ENCODE measurements around the gene SBF2. TPM values are rescaled to one million over a fixed set of nuclear protein-coding genes. Genes with fewer than 3 reads are reported as not detected.

SBF2 gene
- 18.3 TPM for total RNA-seq
- long read RNA-seq, partial matches to known transcripts = 1 of 3 reads
- long read RNA-seq, other reads (novel, unspliced or antisense) = 2 of 3 reads

- DNase-seq (peak; percentile 94), ATAC-seq (ENCODE audit: poor library complexity) (peak; percentile 94)
- intact Hi-C loops (cut with DNase I) = no loop called here
Measured at GRCh38 chr11:10293423-10294289, at the start of gene SBF2. SBF2 (minus strand) TSS chr11:10294219; CDS start chr11:10294069, 150 bp downstream.

- no peak for ATAC-seq (ENCODE audit: poor library complexity)
- DNase-seq = no peak
- intact Hi-C loops (cut with DNase I) = no loop called here
Measured at GRCh38 chr11:10338287-10338686, 44.3 kb upstream of the SBF2 start.

GRCh38 chr11:10333490-10333889 is 39.5 kb upstream of the SBF2 start:
- no peak for ATAC-seq (ENCODE audit: poor library complexity)
- DNase-seq = no peak
- intact Hi-C loops (cut with DNase I) = no loop called here

- ATAC-seq (ENCODE audit: poor library complexity) (no peak), DNase-seq (no peak)
- intact Hi-C loops (cut with DNase I) = no loop called here
Measured at GRCh38 chr11:10331548-10332289, 37.7 kb upstream of the SBF2 start.

GRCh38 chr11:10329935-10330334 is 35.9 kb upstream of the SBF2 start:
- intact Hi-C loops (cut with DNase I) = no loop called here
- DNase-seq (no peak), ATAC-seq (ENCODE audit: poor library complexity) (no peak)

GRCh38 chr11:10329356-10329755 is 35.3 kb upstream of the SBF2 start:
- intact Hi-C loops (cut with DNase I) = no loop called here
- ATAC-seq (ENCODE audit: poor library complexity) (no peak), DNase-seq (no peak)

- DNase-seq (no peak), ATAC-seq (ENCODE audit: poor library complexity) (peak; percentile 54)
- intact Hi-C loops (cut with DNase I) = no loop called here
Measured at GRCh38 chr11:10328314-10329098, 34.5 kb upstream of the SBF2 start.

- intact Hi-C loops (cut with DNase I) = loop anchor here (2.0 kb wide), 1 partner anchor 38 kb away; no protein-coding TSS in a partner anchor
- DNase-seq (no peak), ATAC-seq (ENCODE audit: poor library complexity) (peak; percentile 75)
Measured at GRCh38 chr11:10327254-10327653, 33.2 kb upstream of the SBF2 start.

GRCh38 chr11:10326012-10326964 is 32.3 kb upstream of the SBF2 start:
- ATAC-seq (ENCODE audit: poor library complexity) (peak; percentile 26), DNase-seq (peak; percentile 55)
- intact Hi-C loops (cut with DNase I) = loop anchor here (2.0 kb wide), 1 partner anchor 39 kb away; no protein-coding TSS in a partner anchor

GRCh38 chr11:10325277-10326011 is 31.4 kb upstream of the SBF2 start:
- no peak for ATAC-seq (ENCODE audit: poor library complexity)

GRCh38 chr11:10324474-10324873 is 30.5 kb upstream of the SBF2 start:
- ATAC-seq (ENCODE audit: poor library complexity) (no peak), DNase-seq (no peak)
- intact Hi-C loops (cut with DNase I) = loop anchor here (5.0 kb wide), 2 partner anchors 462 to 567 kb away; no protein-coding TSS in a partner anchor

More at GRCh38 chr11:10325277-10326011, 31.4 kb upstream of the SBF2 start:
- DNase-seq = no peak
- intact Hi-C loops (cut with DNase I) = loop anchor here (2.0 kb wide), 1 partner anchor 39 kb away; no protein-coding TSS in a partner anchor

- ATAC-seq (ENCODE audit: poor library complexity) = no peak
- intact Hi-C loops (cut with DNase I) = loop anchor here (5.0 kb wide), 2 partner anchors 461 to 566 kb away; no protein-coding TSS in a partner anchor
- no peak for DNase-seq
Measured at GRCh38 chr11:10323793-10324170, 29.8 kb upstream of the SBF2 start.

- ATAC-seq (ENCODE audit: poor library complexity) (peak; percentile 55), DNase-seq (peak; percentile 43)
- intact Hi-C loops (cut with DNase I) = loop anchor here (5.0 kb wide), 2 partner anchors 461 to 566 kb away; no protein-coding TSS in a partner anchor
Measured at GRCh38 chr11:10322830-10323792, 29.1 kb upstream of the SBF2 start.

GRCh38 chr11:10322401-10322800 is 28.4 kb upstream of the SBF2 start:
- ATAC-seq (ENCODE audit: poor library complexity) = no peak
- DNase-seq = no peak
- intact Hi-C loops (cut with DNase I) = loop anchor here (5.0 kb wide), 2 partner anchors 460 to 565 kb away; no protein-coding TSS in a partner anchor

- intact Hi-C loops (cut with DNase I) = loop anchor here (5.0 kb wide), 2 partner anchors 459 to 564 kb away; no protein-coding TSS in a partner anchor
- no peak for DNase-seq
- ATAC-seq (ENCODE audit: poor library complexity) = no peak
Measured at GRCh38 chr11:10320736-10321465, 26.9 kb upstream of the SBF2 start.

Data from Right ventricle myocardium superior (tissue), 1 donor.